Upper lobe of left lung (tissue), 4 donors: ENCODE data around the gene RHO.

ENCODE experiments used
- POLR2A ChIP-seq, 4 donors: fragments of 450-650 bp; IDR thresholded peaks; one replicate each; pipeline ENCODE4 v1.5.1; 2016 to 2017; ENCODE audit warnings: antibody characterized with exemption in 4 of 4, mild to moderate bottlenecking in 2 of 4
- POLR2AphosphoS5 ChIP-seq, 2 donors: sonication (generic); formaldehyde crosslinking; IDR thresholded peaks; one replicate each; pipeline ENCODE4 v1.5.1; 2017; ENCODE audit warnings: antibody characterized with exemption in 2 of 2
- TF ChIP-seq, protein P1 (sequence below), 6 experiments: fragments of 450-650 bp in 4 of 6; fragments of 200-600 bp in 2 of 6; sonication (generic) in 2 of 6; IDR thresholded peaks; one replicate each; pipeline ENCODE4 v1.5.1; 2016 to 2019; ENCODE audit warnings: antibody characterized with exemption in 6 of 6

GRCh38 chr3:129540776-129541516 lies 12.5 kb downstream of the RHO start:
- TF ChIP-seq, protein P1, sequence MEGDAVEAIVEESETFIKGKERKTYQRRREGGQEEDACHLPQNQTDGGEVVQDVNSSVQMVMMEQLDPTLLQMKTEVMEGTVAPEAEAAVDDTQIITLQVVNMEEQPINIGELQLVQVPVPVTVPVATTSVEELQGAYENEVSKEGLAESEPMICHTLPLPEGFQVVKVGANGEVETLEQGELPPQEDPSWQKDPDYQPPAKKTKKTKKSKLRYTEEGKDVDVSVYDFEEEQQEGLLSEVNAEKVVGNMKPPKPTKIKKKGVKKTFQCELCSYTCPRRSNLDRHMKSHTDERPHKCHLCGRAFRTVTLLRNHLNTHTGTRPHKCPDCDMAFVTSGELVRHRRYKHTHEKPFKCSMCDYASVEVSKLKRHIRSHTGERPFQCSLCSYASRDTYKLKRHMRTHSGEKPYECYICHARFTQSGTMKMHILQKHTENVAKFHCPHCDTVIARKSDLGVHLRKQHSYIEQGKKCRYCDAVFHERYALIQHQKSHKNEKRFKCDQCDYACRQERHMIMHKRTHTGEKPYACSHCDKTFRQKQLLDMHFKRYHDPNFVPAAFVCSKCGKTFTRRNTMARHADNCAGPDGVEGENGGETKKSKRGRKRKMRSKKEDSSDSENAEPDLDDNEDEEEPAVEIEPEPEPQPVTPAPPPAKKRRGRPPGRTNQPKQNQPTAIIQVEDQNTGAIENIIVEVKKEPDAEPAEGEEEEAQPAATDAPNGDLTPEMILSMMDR (IDR thresholded peaks at IDR 0.05) = no peak
- TF ChIP-seq POLR2AphosphoS5 (IDR thresholded peaks at IDR 0.05) (no peak), POLR2A (IDR thresholded peaks at IDR 0.05) (no peak)
